B cell (primary cell): ENCODE measurements around the gene ZNF532. TPM values are rescaled to one million over a fixed set of nuclear protein-coding genes. Genes with fewer than 3 reads are reported as not detected.

Experiments
- ATAC-seq: fragments of 200-7000 bp; cut with Tn5 transposase; one replicate; pipeline ENCODE4 v1.10.0; 2021; ENCODE audit warnings: low read depth, mild to moderate bottlenecking, moderate number of reproducible peaks, moderate library complexity
- CTCF ChIA-PET: fragments of 350-600 bp; sonication (Branson Sonifier 250); formaldehyde crosslinking; loops from one replicate; lab custom pipeline; 2021; ENCODE audit warnings: antibody characterized with exemption, inconsistent platforms; lab: Charles Lee
- POLR2A ChIA-PET: fragments of 350-600 bp; sonication (Branson Sonifier 250); formaldehyde crosslinking; loops from one replicate; lab custom pipeline; 2021; ENCODE audit warnings: antibody characterized with exemption; lab: Charles Lee
- DNase-seq: peaks from one replicate; pipeline ENCODE4 v3.0.0; 2013
- H2AFZ ChIP-seq: 2 replicates; pipeline ENCODE4 v1.6.1; 2012; ENCODE audit warnings: mild to moderate bottlenecking, low read depth, low read length; ENCODE audit not compliant: insufficient read depth, poor library complexity, severe bottlenecking
- H3K27ac ChIP-seq, 2 donors: 1 replicate in 1 of 2; 2 replicates in 1 of 2; pipeline ENCODE4 v1.5.1; 2012 to 2013; ENCODE audit warnings: low read length in 2 of 2, mild to moderate bottlenecking in 2 of 2, moderate library complexity in 1 of 2
- H3K27me3 ChIP-seq, 4 experiments: fragments of 200-600 bp in 1 of 4; sonication (generic) in 1 of 4; replicated peaks in 1 of 4; 1 replicate in 2 of 4; 2 replicates in 2 of 4; pipeline versions ENCODE4 v1.6.1 to v1.7.0; 2013 to 2016; ENCODE audit warnings: low read length in 3 of 4, mild to moderate bottlenecking in 2 of 4, mixed read lengths in 1 of 4, moderate library complexity in 1 of 4; ENCODE audit not compliant: insufficient read depth in 4 of 4, control insufficient read depth in 3 of 4; ENCODE audit errors: control extremely low read depth in 1 of 4
- H3K36me3 ChIP-seq, 2 experiments: replicated peaks in 1 of 2; 1 replicate in 1 of 2; 2 replicates in 1 of 2; pipeline versions ENCODE4 v1.6.1 to v1.7.1; 2013; ENCODE audit warnings: low read length in 1 of 2; ENCODE audit not compliant: insufficient read depth in 2 of 2, control insufficient read depth in 1 of 2; ENCODE audit errors: control extremely low read depth in 1 of 2, extremely low read depth in 1 of 2
- H3K4me1 ChIP-seq, 2 donors: fragments of 200-600 bp in 1 of 2; sonication (generic) in 1 of 2; 1 replicate in 1 of 2; 2 replicates in 1 of 2; pipeline versions ENCODE4 v1.5.1 to v1.6.1; 2013 to 2017; ENCODE audit warnings: low read length in 2 of 2; ENCODE audit not compliant: control insufficient read depth in 2 of 2, insufficient read depth in 2 of 2
- H3K4me2 ChIP-seq: replicated peaks from 2 replicates; pipeline ENCODE3; 2012; ENCODE audit warnings: mild to moderate bottlenecking, low read depth, low read length; ENCODE audit not compliant: poor library complexity, severe bottlenecking
- H3K4me3 ChIP-seq, 5 experiments: fragments of 200-600 bp in 1 of 5; sonication (generic) in 1 of 5; 1 replicate in 3 of 5; 2 replicates in 2 of 5; pipeline versions ENCODE4 v1.5.1 to v1.7.0; 2011 to 2016; ENCODE audit warnings: low read length in 4 of 5, mild to moderate bottlenecking in 4 of 5, low read depth in 2 of 5, control low read depth in 1 of 5, moderate library complexity in 1 of 5; ENCODE audit not compliant: insufficient read depth in 1 of 5; ENCODE audit errors: control extremely low read depth in 1 of 5, extremely low read depth in 1 of 5
- H3K79me2 ChIP-seq: fragments of 200-600 bp; sonication (generic); one replicate; pipeline ENCODE4 v1.6.0; 2016; ENCODE audit warnings: low read length; ENCODE audit not compliant: control insufficient read depth, insufficient read depth
- H3K9ac ChIP-seq: fragments of 200-600 bp; sonication (generic); 2 replicates; pipeline ENCODE4 v1.6.1; 2017; ENCODE audit warnings: mild to moderate bottlenecking, low read length, moderate library complexity
- H3K9me3 ChIP-seq, 3 donors: one replicate each; pipeline versions ENCODE4 v1.6.1 to v1.7.1; 2013; ENCODE audit warnings: low read length in 2 of 3; ENCODE audit not compliant: control insufficient read depth in 2 of 3, insufficient read depth in 1 of 3; ENCODE audit errors: control extremely low read depth in 1 of 3
- H4K20me1 ChIP-seq: 2 replicates; pipeline ENCODE4 v1.6.0; 2012; ENCODE audit warnings: mild to moderate bottlenecking, low read length; ENCODE audit not compliant: insufficient read depth, control insufficient read depth, poor library complexity, severe bottlenecking
- H3K27ac Mint-ChIP-seq: one replicate; pipeline ENCODE4 v1.8.0; 2021; ENCODE audit warnings: mixed read lengths
- H3K27me3 Mint-ChIP-seq: one replicate; pipeline ENCODE4 v1.8.0; 2021; ENCODE audit warnings: mixed read lengths
- H3K4me1 Mint-ChIP-seq: one replicate; pipeline ENCODE4 v1.8.0; 2021; ENCODE audit warnings: mixed read lengths
- H3K4me3 Mint-ChIP-seq: one replicate; pipeline ENCODE4 v1.8.0; 2021; ENCODE audit warnings: mixed read lengths
- H3K9me3 Mint-ChIP-seq: one replicate; pipeline ENCODE4 v1.8.0; 2022; ENCODE audit warnings: mixed read lengths; ENCODE audit not compliant: insufficient read depth
- EZH2 ChIP-seq: IDR thresholded peaks from 2 replicates; pipeline ENCODE4 v1.6.1; 2012; ENCODE audit warnings: borderline replicate concordance, low read depth, mild to moderate bottlenecking, moderate library complexity, low read length; ENCODE audit not compliant: insufficient read depth, poor library complexity, severe bottlenecking
- WGBS: methylation state at CpG from one replicate; pipeline ENCODE4 v1.1.5; 2013; ENCODE audit warnings: missing lambda C conversion rate; ENCODE audit not compliant: insufficient coverage; 5-methylcytosine and 5-hydroxymethylcytosine counted together
- intact Hi-C: fragments of 100-400 bp; cut with micrococcal nuclease; formaldehyde crosslinking; loops from one replicate; pipeline ENCODE4 v1.10.0; 2022
- polyA plus RNA-seq: library from polyadenylated mRNA; depleted of rRNA; stranded (reverse); fragments of >200 nt; gene quantifications from 2 replicates; pipeline ENCODE4 v1.2.3, GENCODE V29; 2012
- total RNA-seq, 2 donors: library from RNA; stranded (reverse); fragments of 120-200 nt in 1 of 2; gene quantifications; 1 replicate in 1 of 2; 2 replicates in 1 of 2; pipeline versions ENCODE4 v1.2.3 to v1.2.4, GENCODE V29; 2013 to 2022
- TF ChIP-seq, protein P1 (sequence below): fragments of 200-600 bp; IDR thresholded peaks from one replicate; pipeline ENCODE4 v1.8.0; 2022; ENCODE audit warnings: antibody characterized with exemption, mild to moderate bottlenecking

ZNF532 gene
- total and polyA plus RNA-seq, 2 donors (not counting 1 experiment from before 2014, with no cell fraction given): 58.2 to 104 TPM

DNA sequence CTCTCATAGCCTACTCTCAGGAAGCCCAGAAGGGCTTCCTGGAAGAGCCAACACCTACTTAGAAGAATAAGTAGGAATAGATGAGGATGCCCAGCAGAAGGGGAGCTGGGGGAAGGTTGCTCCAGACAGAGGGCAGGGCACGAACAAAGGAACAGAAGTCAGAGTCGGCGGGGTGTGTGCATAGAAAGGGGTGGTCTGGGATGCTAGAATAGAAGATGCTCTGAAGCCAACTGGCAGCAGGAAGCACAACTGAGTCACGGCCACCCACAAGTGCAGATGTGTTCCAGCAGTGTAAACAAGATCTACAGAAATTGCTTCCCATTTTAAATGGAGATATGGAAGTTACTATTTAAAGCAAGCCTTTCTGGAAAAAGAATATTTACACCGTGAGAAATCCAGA is 131.0 kb downstream of the ZNF532 start:
- Histone ChIP-seq H3K9ac (no peak overlapping the region), H3K27ac (no peak overlapping the region), H3K4me3 (no peak overlapping the region), H3K36me3 (no peaks in the 10 kb centered on the region), H3K9me3 (no peaks in the 10 kb centered on the region), H3K4me2 (no peak overlapping the region), H4K20me1 (no peaks in the 10 kb centered on the region), H3K4me1 (peaks cover 21 to 32% of the 10 kb centered on the region in 2 donors), H3K27me3 (no peaks in the 10 kb centered on the region), H3K79me2 (no peaks in the 10 kb centered on the region), H2AFZ (no peak overlapping the region)
- Mint-ChIP-seq H3K9me3 (no peaks in the 10 kb centered on the region), H3K27ac (no peak overlapping the region), H3K27me3 (no peaks in the 10 kb centered on the region), H3K4me3 (no peak overlapping the region), H3K4me1 (peaks cover 43% of the 10 kb centered on the region)
- TF ChIP-seq, protein P1, sequence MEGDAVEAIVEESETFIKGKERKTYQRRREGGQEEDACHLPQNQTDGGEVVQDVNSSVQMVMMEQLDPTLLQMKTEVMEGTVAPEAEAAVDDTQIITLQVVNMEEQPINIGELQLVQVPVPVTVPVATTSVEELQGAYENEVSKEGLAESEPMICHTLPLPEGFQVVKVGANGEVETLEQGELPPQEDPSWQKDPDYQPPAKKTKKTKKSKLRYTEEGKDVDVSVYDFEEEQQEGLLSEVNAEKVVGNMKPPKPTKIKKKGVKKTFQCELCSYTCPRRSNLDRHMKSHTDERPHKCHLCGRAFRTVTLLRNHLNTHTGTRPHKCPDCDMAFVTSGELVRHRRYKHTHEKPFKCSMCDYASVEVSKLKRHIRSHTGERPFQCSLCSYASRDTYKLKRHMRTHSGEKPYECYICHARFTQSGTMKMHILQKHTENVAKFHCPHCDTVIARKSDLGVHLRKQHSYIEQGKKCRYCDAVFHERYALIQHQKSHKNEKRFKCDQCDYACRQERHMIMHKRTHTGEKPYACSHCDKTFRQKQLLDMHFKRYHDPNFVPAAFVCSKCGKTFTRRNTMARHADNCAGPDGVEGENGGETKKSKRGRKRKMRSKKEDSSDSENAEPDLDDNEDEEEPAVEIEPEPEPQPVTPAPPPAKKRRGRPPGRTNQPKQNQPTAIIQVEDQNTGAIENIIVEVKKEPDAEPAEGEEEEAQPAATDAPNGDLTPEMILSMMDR: no peak
- no peak for TF ChIP-seq EZH2
- DNase-seq: no peak
- intact Hi-C loops: no loop called here
- 91% methylated on average over 5 of the region's 5 CpGs for WGBS
- POLR2A ChIA-PET: no interaction called here
- no peak for ATAC-seq
- CTCF ChIA-PET: interaction anchor here (1.0 kb wide), 1 partner anchor 17 kb away, joined by 3 read pairs; no protein-coding TSS in a partner anchor

DNA sequence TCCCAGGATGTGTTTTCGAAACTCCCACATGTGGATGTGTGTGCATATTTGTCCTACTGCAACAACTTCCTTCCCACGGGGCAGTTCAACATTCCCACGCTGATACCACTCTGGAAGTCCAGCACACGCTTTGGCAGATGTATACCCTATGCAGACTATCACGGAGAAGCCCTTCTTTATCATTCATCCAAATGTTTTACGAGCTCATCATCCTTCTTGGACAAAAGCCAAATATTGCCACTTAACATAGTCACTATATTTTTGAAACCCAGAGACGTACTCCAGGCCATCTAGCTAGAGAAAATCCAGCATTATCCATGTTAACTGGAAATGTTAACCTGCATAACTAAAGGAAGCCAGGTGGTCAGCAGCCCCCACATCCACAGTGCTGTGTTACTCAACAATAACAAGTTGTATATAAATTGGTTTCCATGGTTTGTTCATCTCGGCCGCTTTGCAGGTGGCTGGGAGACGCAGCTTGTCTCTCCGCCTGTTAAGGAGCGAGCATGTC is 131.5 kb downstream of the ZNF532 start:
- Mint-ChIP-seq H3K4me3 (no peak overlapping the region), H3K9me3 (no peaks in the 10 kb centered on the region), H3K27ac (no peak overlapping the region), H3K27me3 (no peaks in the 10 kb centered on the region), H3K4me1 (peaks cover 39% of the 10 kb centered on the region)
- Histone ChIP-seq H3K27me3 (no peaks in the 10 kb centered on the region), H3K27ac (no peak overlapping the region), H3K4me1 (peaks cover 21 to 32% of the 10 kb centered on the region in 2 donors), H3K9me3 (no peaks in the 10 kb centered on the region), H3K4me2 (no peak overlapping the region), H3K79me2 (no peaks in the 10 kb centered on the region), H3K9ac (no peak overlapping the region), H4K20me1 (no peaks in the 10 kb centered on the region), H3K36me3 (no peaks in the 10 kb centered on the region), H3K4me3 (no peak overlapping the region), H2AFZ (no peak overlapping the region)
- ChIA-PET CTCF (no interaction called here), POLR2A (no interaction called here)
- WGBS: 75% methylated on average over 7 of the region's 12 CpGs
- DNase-seq (no peak), ATAC-seq (no peak)
- intact Hi-C loops: no loop called here
- no peak for TF ChIP-seq EZH2
- TF ChIP-seq, protein P1: no peak
